HG03520 (cell line): ENCODE results near the gene LSM12.

Experiments used
- ATAC-seq: cut with Tn5 transposase; IDR thresholded peaks from one replicate; pipeline ENCODE4 v1.9.1; 2021; ENCODE audit warnings: mild to moderate bottlenecking, moderate library complexity; ENCODE audit not compliant: unreplicated experiment

Gene LSM12

GRCh38 chr17:43988301-43988700 lies 78.2 kb downstream of the LSM12 start:
- ATAC-seq, result no peak

GRCh38 chr17:43987131-43988021 lies 79.1 kb downstream of the LSM12 start:
- ATAC-seq, result no peak

- no peak for ATAC-seq
Observed at GRCh38 chr17:43986225-43986981, 80.1 kb downstream of the LSM12 start.

GRCh38 chr17:43984521-43984920 lies 82.0 kb downstream of the LSM12 start:
- no peak for ATAC-seq
